ENCODE data around the gene CDA.
A peak's percentile ranks its signal among the peaks of the same experiment; 100 is the strongest.

The CDA gene

GRCh38 chr1:20621012-20621411 is 32.1 kb downstream of the CDA start:
- no peak overlapping the region for H3K27ac Mint-ChIP-seq
- no peak overlapping the region for H3K4me3 Mint-ChIP-seq
- H3K9me3 Mint-ChIP-seq: no peaks in the 10 kb centered on the region
- ATAC-seq (no peak), DNase-seq (ENCODE audit: low spot score in 2 of 2) (no peak)
- H3K36me3 Mint-ChIP-seq: no peaks in the 10 kb centered on the region
- H3K4me1 Mint-ChIP-seq: no peaks in the 10 kb centered on the region

- Mint-ChIP-seq H3K36me3 (no peaks in the 10 kb centered on the region), H3K4me3 (no peak overlapping the region), H3K27ac (no peak overlapping the region), H3K9me3 (no peaks in the 10 kb centered on the region), H3K4me1 (no peaks in the 10 kb centered on the region)
- ATAC-seq: no peak
- DNase-seq (ENCODE audit: low spot score in 2 of 2): no peak
Measured at GRCh38 chr1:20624709-20625108, 35.8 kb downstream of the CDA start.

GRCh38 chr1:20625176-20626097 is 36.5 kb downstream of the CDA start:
- Mint-ChIP-seq H3K36me3 (no peaks in the 10 kb centered on the region), H3K27ac (no peak overlapping the region), H3K9me3 (no peaks in the 10 kb centered on the region), H3K4me1 (no peaks in the 10 kb centered on the region), H3K4me3 (no peak overlapping the region)
- DNase-seq (ENCODE audit: low spot score in 2 of 2) (no peak), ATAC-seq (no peak)

GRCh38 chr1:20626098-20626427 is 37.2 kb downstream of the CDA start:
- H3K36me3 Mint-ChIP-seq: no peaks in the 10 kb centered on the region

GRCh38 chr1:20626524-20626923 is 37.6 kb downstream of the CDA start:
- no peaks in the 10 kb centered on the region for H3K9me3 Mint-ChIP-seq

More at GRCh38 chr1:20626098-20626427, 37.2 kb downstream of the CDA start:
- no peaks in the 10 kb centered on the region for H3K9me3 Mint-ChIP-seq
- no peak overlapping the region for H3K4me3 Mint-ChIP-seq
- H3K4me1 Mint-ChIP-seq: no peaks in the 10 kb centered on the region
- DNase-seq (ENCODE audit: low spot score in 2 of 2) (no peak), ATAC-seq (no peak)
- H3K27ac Mint-ChIP-seq: no peak overlapping the region

GRCh38 chr1:20630729-20631128 is 41.8 kb downstream of the CDA start:
- no peak overlapping the region for H3K27ac Mint-ChIP-seq
- H3K4me3 Mint-ChIP-seq: no peak overlapping the region
- H3K9me3 Mint-ChIP-seq: no peaks in the 10 kb centered on the region
- DNase-seq (ENCODE audit: low spot score in 2 of 2) (no peak), ATAC-seq (no peak)
- no peaks in the 10 kb centered on the region for H3K36me3 Mint-ChIP-seq
- peaks cover 8% of the 10 kb centered on the region for H3K4me1 Mint-ChIP-seq

More at GRCh38 chr1:20626524-20626923, 37.6 kb downstream of the CDA start:
- Mint-ChIP-seq H3K27ac (no peak overlapping the region), H3K4me1 (no peaks in the 10 kb centered on the region), H3K36me3 (no peaks in the 10 kb centered on the region), H3K4me3 (no peak overlapping the region)
- DNase-seq (ENCODE audit: low spot score in 2 of 2) (no peak), ATAC-seq (no peak)

GRCh38 chr1:20632386-20632785 is 43.5 kb downstream of the CDA start:
- ATAC-seq (no peak), DNase-seq (ENCODE audit: low spot score in 2 of 2) (no peak)
- H3K9me3 Mint-ChIP-seq: no peaks in the 10 kb centered on the region
- H3K4me1 Mint-ChIP-seq: peaks cover 16% of the 10 kb centered on the region
- peak overlapping the region; percentile 23 for H3K27ac Mint-ChIP-seq
- peak overlapping the region; percentile 79 for H3K4me3 Mint-ChIP-seq
- no peaks in the 10 kb centered on the region for H3K36me3 Mint-ChIP-seq

GRCh38 chr1:20633190-20634064 is 44.5 kb downstream of the CDA start, which contains the start of gene PINK1:
TSS of gene PINK1 (plus strand) at chr1:20633458. CDS start at chr1:20633549, 91 bp downstream.
- no peaks in the 10 kb centered on the region for H3K9me3 Mint-ChIP-seq
- H3K4me3 Mint-ChIP-seq: peak within 1 kb of the TSS; percentile 79
- H3K36me3 Mint-ChIP-seq: peaks cover under 1% of the 10 kb centered on the region
- H3K27ac Mint-ChIP-seq: peak within 1 kb of the TSS; percentile 75
- H3K4me1 Mint-ChIP-seq: peaks cover 16% of the 10 kb centered on the region
- ATAC-seq: peak; percentile 84
- peak; percentile 99 for DNase-seq (ENCODE audit: low spot score in 2 of 2)

GRCh38 chr1:20634065-20634593 is 45.2 kb downstream of the CDA start:
- Mint-ChIP-seq H3K9me3 (no peaks in the 10 kb centered on the region), H3K4me3 (peak overlapping the region; percentile 79), H3K4me1 (peaks cover 16% of the 10 kb centered on the region), H3K36me3 (peaks cover 8% of the 10 kb centered on the region), H3K27ac (peak overlapping the region; percentile 75)
- peak; percentile 45 for ATAC-seq
- no peak for DNase-seq (ENCODE audit: low spot score in 2 of 2)

- Mint-ChIP-seq H3K36me3 (peaks cover 12% of the 10 kb centered on the region), H3K27ac (peak overlapping the region; percentile 75), H3K9me3 (no peaks in the 10 kb centered on the region), H3K4me1 (peaks cover 16% of the 10 kb centered on the region), H3K4me3 (peak overlapping the region; percentile 79)
- DNase-seq (ENCODE audit: low spot score in 2 of 2) (no peak), ATAC-seq (peak; percentile 22)
Measured at GRCh38 chr1:20634594-20635084, 45.7 kb downstream of the CDA start.

- Mint-ChIP-seq H3K36me3 (peaks cover 18% of the 10 kb centered on the region), H3K4me1 (peaks cover 22% of the 10 kb centered on the region), H3K27ac (no peak overlapping the region), H3K9me3 (no peaks in the 10 kb centered on the region), H3K4me3 (no peak overlapping the region)
- ATAC-seq (no peak), DNase-seq (ENCODE audit: low spot score in 2 of 2) (no peak)
Measured at GRCh38 chr1:20636785-20637347, 48.0 kb downstream of the CDA start.

- H3K4me1 Mint-ChIP-seq: peaks cover 14% of the 10 kb centered on the region
- no peak overlapping the region for H3K27ac Mint-ChIP-seq
- peaks cover 18% of the 10 kb centered on the region for H3K36me3 Mint-ChIP-seq
- no peaks in the 10 kb centered on the region for H3K9me3 Mint-ChIP-seq
- H3K4me3 Mint-ChIP-seq: no peak overlapping the region
- DNase-seq (ENCODE audit: low spot score in 2 of 2) (peak; percentile 51 to 75), ATAC-seq (peak; percentile 84)
Measured at GRCh38 chr1:20640183-20640597, 51.3 kb downstream of the CDA start.

- Mint-ChIP-seq H3K4me1 (peaks cover 7% of the 10 kb centered on the region), H3K4me3 (no peak overlapping the region), H3K27ac (peak overlapping the region; percentile 69), H3K36me3 (peaks cover 20% of the 10 kb centered on the region), H3K9me3 (no peaks in the 10 kb centered on the region)
- no peak for ATAC-seq
- DNase-seq (ENCODE audit: low spot score in 2 of 2): no peak
Measured at GRCh38 chr1:20641975-20642374, 53.1 kb downstream of the CDA start.

GRCh38 chr1:20643080-20643479 is 54.2 kb downstream of the CDA start:
- Mint-ChIP-seq H3K9me3 (no peaks in the 10 kb centered on the region), H3K36me3 (peaks cover 31% of the 10 kb centered on the region), H3K4me1 (peaks cover 6% of the 10 kb centered on the region), H3K4me3 (no peak overlapping the region), H3K27ac (no peak overlapping the region)
- DNase-seq (ENCODE audit: low spot score in 2 of 2) (no peak), ATAC-seq (no peak)

- Mint-ChIP-seq H3K4me1 (peaks cover 6% of the 10 kb centered on the region), H3K9me3 (no peaks in the 10 kb centered on the region), H3K4me3 (no peak overlapping the region), H3K27ac (no peak overlapping the region), H3K36me3 (peaks cover 34% of the 10 kb centered on the region)
- DNase-seq (ENCODE audit: low spot score in 2 of 2) (no peak), ATAC-seq (no peak)
Measured at GRCh38 chr1:20644416-20644815, 55.5 kb downstream of the CDA start.
